ENCODE measurements around the gene MAST2.
"Not testable (repeated sequence)": the region's sequence is repeated elsewhere in the genome, so short reads cannot be mapped to it uniquely, and the experiment has no call there.

MAST2 gene

GRCh38 chr1:46030876-46031660 is 227.7 kb downstream of the MAST2 start:
- DNase-seq = no peak

GRCh38 chr1:46034601-46035516 is 231.4 kb downstream of the MAST2 start:
- DNase-seq = no peak

- peak; percentile 82 for DNase-seq
These were observed 233.8 kb downstream of the MAST2 start for GRCh38 chr1:46036894-46037839.

DNA sequence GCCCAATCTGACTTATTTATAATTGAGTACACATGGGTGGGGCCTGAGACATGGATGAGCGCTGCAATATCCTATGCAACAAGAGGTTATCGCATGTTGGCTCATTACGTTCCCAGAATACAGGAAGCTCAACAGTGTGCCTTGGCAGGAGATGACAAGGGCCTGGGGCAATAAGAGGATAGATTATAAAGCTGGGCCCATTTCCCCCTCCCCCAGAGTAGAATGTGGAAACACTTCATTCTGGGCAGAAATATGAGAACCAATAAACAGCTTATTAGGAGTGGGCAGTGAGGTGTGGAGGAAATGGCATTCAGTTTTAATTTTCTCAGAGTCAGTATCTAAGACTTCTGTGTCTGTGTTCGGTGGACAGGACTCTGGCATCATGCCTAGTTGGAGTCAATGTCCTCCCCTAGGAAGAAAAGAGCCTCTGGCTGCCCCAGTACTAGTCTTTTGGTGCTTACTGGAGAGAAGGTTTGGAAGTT is 236.2 kb downstream of the MAST2 start:
- no peak for DNase-seq

- peak; percentile 28 for DNase-seq
These were observed 238.1 kb downstream of the MAST2 start for GRCh38 chr1:46041551-46041950.

DNA sequence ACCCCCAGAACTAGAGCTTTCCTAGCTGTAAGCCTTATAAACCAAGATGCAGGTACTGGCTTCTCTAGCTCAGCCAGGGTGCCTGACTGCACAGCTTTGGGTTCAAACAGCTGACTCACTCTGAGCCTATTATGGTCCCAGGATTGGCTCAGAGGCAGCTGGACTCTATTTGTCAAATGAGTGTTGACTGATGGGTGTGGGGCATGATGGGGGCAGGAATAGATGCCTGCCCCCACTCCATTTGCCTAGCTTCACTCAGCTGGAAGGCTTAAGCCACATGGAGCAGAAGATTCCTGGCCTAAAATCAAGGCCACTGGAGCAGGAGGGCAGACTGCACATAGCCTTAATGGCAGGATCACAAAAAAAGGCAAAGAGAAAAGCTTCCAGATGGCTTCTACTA is 238.6 kb downstream of the MAST2 start:
- DNase-seq = peak; percentile 57

DNA sequence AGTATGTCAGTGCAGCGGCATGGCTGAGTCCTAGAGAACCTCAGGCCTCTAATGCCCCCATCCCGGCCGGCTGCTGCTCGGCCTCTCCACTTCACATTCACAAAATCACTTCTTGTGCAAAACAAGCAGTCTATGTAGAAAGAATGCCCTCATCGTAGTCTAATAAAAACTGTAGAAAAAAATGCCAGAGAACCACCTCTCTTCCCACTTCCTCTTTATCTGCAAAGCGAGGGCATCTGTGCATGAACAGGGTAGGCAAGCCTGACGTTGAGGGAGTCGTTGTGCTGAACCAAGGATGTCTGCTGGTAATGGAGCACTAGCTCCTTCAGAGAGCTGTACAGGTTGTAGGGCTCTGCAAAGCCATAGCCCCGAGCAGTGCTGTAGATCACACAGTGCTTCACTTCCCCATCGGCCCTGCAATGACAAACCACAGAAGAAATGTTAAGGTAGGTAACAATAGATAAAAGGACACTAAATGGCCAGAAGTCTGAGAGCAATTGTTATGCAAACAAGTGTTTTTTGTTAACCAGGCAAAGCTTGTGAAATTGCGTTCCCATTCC is 240.1 kb downstream of the MAST2 start:
- DNase-seq = no peak

DNA sequence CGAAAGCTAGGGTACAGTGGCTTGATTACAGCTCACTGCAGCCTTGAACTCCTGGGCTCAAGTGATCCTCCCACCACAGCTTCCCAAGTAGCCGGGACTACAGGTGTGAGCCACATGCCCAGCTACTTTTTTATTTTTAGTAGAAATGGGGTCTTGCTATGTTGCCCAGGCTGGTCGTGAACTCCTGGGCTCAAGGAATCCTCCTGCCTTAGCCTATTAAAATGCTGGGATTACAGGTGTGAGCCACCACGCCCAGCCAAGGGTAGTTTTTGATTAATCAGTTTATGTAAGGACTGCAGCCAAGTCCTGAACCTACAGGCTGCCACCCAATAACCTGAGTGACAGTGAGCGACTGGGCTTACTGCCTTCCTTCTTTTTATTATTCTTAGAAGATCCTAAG is 240.7 kb downstream of the MAST2 start:
- DNase-seq = no peak

GRCh38 chr1:46053734-46054133 is 250.3 kb downstream of the MAST2 start:
- DNase-seq = no peak

GRCh38 chr1:46056325-46056724 is 252.9 kb downstream of the MAST2 start:
- no peak for DNase-seq

DNA sequence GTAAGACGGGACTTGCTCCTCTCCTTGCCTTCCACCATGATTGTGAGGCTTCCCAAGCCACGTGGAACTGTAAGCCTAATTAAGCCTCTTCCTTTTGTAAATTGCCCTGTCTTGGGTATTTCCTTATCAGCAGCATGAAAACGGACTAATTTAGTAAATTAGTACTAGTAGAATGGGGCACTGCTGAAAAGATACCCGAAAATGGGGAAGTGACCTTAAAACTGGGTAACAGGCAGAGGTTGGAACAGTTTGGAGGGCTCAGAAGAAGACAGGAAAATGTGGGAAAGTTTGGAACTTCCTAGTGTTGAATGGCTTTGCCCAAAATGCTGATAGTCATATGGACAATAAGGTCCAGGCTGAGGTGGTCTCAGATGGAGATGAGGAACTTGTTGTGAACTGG is 253.8 kb downstream of the MAST2 start:
- DNase-seq = not testable (repeated sequence)

- DNase-seq = no peak
These were observed 254.4 kb downstream of the MAST2 start for GRCh38 chr1:46057781-46058180.

DNA sequence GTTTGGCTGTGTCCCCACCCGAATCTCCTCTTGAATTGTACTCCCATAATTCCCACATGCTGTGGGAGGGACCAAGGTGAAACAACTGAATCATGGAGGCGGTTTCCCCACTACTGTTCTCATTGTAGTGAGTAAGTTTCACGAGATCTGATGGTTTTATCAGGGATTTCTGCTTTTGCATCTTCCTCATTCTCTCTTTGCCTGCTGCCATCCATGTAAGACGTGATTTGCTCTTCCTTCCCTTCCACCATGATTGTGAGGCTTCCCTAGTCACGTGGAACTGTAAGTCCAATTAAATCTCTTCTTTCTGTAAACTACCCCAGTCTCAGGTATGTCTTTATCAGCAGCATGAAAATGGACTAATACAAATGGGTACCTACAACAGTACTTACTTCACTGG is 255.5 kb downstream of the MAST2 start:
- no peak for DNase-seq

- no peak for DNase-seq
These were observed 257.7 kb downstream of the MAST2 start for GRCh38 chr1:46061146-46061545.

GRCh38 chr1:46062651-46063319 is 259.4 kb downstream of the MAST2 start:
- DNase-seq = no peak

DNA sequence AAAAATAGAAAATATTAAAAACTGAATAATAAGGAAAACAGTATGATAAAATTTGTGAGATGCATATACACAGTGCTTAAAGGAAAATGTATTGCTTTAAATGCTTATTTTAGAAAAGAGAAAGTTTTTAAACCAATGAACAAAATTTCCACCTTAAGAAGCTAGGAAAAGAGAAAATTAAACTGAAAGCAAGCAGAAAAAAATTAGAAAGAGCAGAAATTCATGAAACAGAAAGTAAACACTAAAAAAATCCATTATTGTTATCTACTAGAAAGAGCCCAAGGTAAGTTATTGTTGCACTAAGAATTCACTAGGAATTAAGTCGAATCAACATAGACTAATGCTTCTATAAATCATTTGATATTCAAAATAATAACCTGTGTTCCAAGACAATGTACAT is 261.3 kb downstream of the MAST2 start:
- DNase-seq = no peak

DNA sequence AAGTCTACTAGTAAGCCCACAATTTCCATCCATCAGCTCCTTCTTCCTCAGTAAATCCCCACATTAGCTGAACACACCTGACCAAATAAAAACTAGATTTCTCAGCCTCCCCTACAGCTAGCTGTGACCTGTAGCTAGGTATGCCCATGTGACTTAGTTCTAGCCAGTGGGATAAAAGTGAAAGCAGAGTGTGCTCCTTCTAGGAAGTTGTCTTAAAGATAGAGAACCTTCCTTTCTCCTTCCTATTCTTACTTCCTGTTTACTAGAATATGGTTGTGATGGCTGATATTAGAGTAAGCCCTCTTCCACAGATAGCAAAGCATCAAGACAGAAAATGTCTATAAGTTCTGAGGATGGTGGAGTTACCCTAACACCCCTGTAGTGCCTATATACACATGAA is 262.0 kb downstream of the MAST2 start:
- no peak for DNase-seq

DNA sequence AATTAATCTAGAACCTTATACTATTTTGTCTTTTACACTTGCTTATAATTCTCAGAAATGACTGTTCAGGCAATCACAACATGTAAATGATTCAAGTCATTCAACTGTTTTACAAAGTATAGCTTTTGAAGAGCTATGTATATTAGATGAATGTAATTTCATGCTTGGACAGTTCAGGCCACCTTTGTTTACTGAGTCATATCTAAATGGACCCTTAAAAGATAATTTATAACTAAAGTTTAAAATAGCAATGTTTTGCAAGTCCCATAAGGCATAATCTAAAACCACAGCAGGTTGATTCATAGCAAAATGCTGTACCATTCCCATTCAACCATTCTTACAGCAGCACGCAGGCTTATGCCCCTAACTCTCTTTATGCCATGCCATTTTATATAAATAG is 264.2 kb downstream of the MAST2 start:
- DNase-seq = no peak

GRCh38 chr1:46068525-46068924 is 265.1 kb downstream of the MAST2 start:
- no peak for DNase-seq

- no peak for DNase-seq
These were observed 266.9 kb downstream of the MAST2 start for GRCh38 chr1:46070164-46070814.

- DNase-seq = no peak
These were observed 269.6 kb downstream of the MAST2 start for GRCh38 chr1:46072975-46073374.
